NCI-H345 treated with DMSO at 0.1 percent for 48 hours (cell line): ENCODE measurements around the gene ZNF777.
"Not testable (repeated sequence)": the region's sequence is repeated elsewhere in the genome, so short reads cannot be mapped to it uniquely, and the experiment has no call there.

Experiments used
- DNase-seq: peaks from one replicate; lab custom pipeline; 2025; ENCODE audit not compliant: unreplicated experiment; lab: John Stamatoyannopoulos, UW

ZNF777 gene

GRCh38 chr7:149420006-149420405 is 40.9 kb downstream of the ZNF777 start:
- DNase-seq = no peak

- DNase-seq = no peak
Observed at GRCh38 chr7:149415391-149416071, 45.3 kb downstream of the ZNF777 start.

GRCh38 chr7:149414745-149415390 is 46.0 kb downstream of the ZNF777 start:
- DNase-seq = no peak

- DNase-seq = no peak
Observed at GRCh38 chr7:149414171-149414570, 46.7 kb downstream of the ZNF777 start.

- DNase-seq = not testable (repeated sequence)
Observed at GRCh38 chr7:149413083-149413482, 47.8 kb downstream of the ZNF777 start.

GRCh38 chr7:149409895-149410294 is 51.0 kb downstream of the ZNF777 start:
- DNase-seq = no peak

GRCh38 chr7:149404825-149405224 is 56.0 kb downstream of the ZNF777 start:
- DNase-seq = no peak

GRCh38 chr7:149404396-149404795 is 56.5 kb downstream of the ZNF777 start:
- no peak for DNase-seq

- DNase-seq = no peak
Observed at GRCh38 chr7:149398195-149398820, 62.6 kb downstream of the ZNF777 start.

GRCh38 chr7:149397470-149398043 is 63.3 kb downstream of the ZNF777 start:
- DNase-seq = no peak

GRCh38 chr7:149388550-149389335 is 72.1 kb downstream of the ZNF777 start:
- DNase-seq = not testable (repeated sequence)

GRCh38 chr7:149386514-149386913 is 74.3 kb downstream of the ZNF777 start:
- DNase-seq = not testable (repeated sequence)

- peak; percentile 37 for DNase-seq
Observed at GRCh38 chr7:149385195-149385950, 75.5 kb downstream of the ZNF777 start.
